GM23338 (cell line): Measurements from ENCODE around the gene ARHGEF38. TPM values are rescaled to one million over a fixed set of nuclear protein-coding genes. Genes with fewer than 3 reads are reported as not detected.

Source experiments
- ATAC-seq: fragments of 200-7000 bp; cut with Tn5 transposase; 3 replicates; pipeline ENCODE4 v1.9.1; 2020
- DNase-seq: peaks from one replicate; pipeline ENCODE4 v3.0.0-alpha.2; 2015; ENCODE audit warnings: low spot score
- H2AFZ ChIP-seq: fragments of 200-600 bp; sonication (generic); 2 replicates; pipeline ENCODE4 v1.8.0; 2016; ENCODE audit warnings: antibody characterized with exemption, mild to moderate bottlenecking, moderate library complexity
- H3F3A ChIP-seq: fragments of 200-600 bp; sonication (generic); replicated peaks from 2 replicates; pipeline ENCODE4 v1.8.0; 2017; ENCODE audit warnings: antibody characterized with exemption, mixed run types, low read depth
- H3K27ac ChIP-seq: fragments of 200-600 bp; sonication (generic); 2 replicates; pipeline ENCODE4 v1.6.1; 2016; ENCODE audit warnings: low read depth
- H3K27me3 ChIP-seq: fragments of 200-600 bp; sonication (generic); 2 replicates; pipeline ENCODE4 v1.8.0; 2016; ENCODE audit warnings: mild to moderate bottlenecking, mixed run types, moderate library complexity; ENCODE audit not compliant: insufficient read depth
- H3K36me3 ChIP-seq: fragments of 200-600 bp; sonication (generic); 2 replicates; pipeline ENCODE4 v1.8.0; 2016; ENCODE audit warnings: mild to moderate bottlenecking; ENCODE audit not compliant: insufficient read depth
- H3K4me1 ChIP-seq: fragments of 200-600 bp; sonication (generic); 2 replicates; pipeline ENCODE4 v1.8.0; 2016; ENCODE audit warnings: mild to moderate bottlenecking, moderate library complexity; ENCODE audit not compliant: insufficient read depth
- H3K4me2 ChIP-seq: fragments of 200-600 bp; sonication (generic); 2 replicates; pipeline ENCODE4 v1.7.1; 2017; ENCODE audit warnings: mixed run types
- H3K4me3 ChIP-seq: fragments of 200-600 bp; sonication (generic); 2 replicates; pipeline ENCODE4 v1.6.1; 2016; ENCODE audit warnings: mixed run types
- H3K79me2 ChIP-seq: fragments of 200-600 bp; sonication (generic); replicated peaks from 2 replicates; pipeline ENCODE4 v1.8.0; 2017; ENCODE audit warnings: mild to moderate bottlenecking; ENCODE audit not compliant: insufficient read depth
- H3K9me2 ChIP-seq: fragments of 200-600 bp; sonication (generic); 2 replicates; pipeline ENCODE4 v1.8.0; 2017; ENCODE audit not compliant: insufficient read depth
- H4K20me1 ChIP-seq: fragments of 200-600 bp; sonication (generic); replicated peaks from 2 replicates; pipeline ENCODE4 v1.8.0; 2017; ENCODE audit warnings: mild to moderate bottlenecking; ENCODE audit not compliant: insufficient read depth
- H3K27ac Mint-ChIP-seq: 2 replicates; pipeline ENCODE4 v1.8.0; 2020; ENCODE audit warnings: inconsistent platforms, mild to moderate bottlenecking, moderate library complexity, mixed read lengths
- H3K27me3 Mint-ChIP-seq: 3 replicates; pipeline ENCODE4 v1.8.0; 2022; ENCODE audit warnings: low read depth, mild to moderate bottlenecking, moderate library complexity, mixed read lengths, inconsistent platforms; ENCODE audit not compliant: insufficient read depth, poor library complexity
- H3K36me3 Mint-ChIP-seq: 3 replicates; pipeline ENCODE4 v1.8.0; 2021; ENCODE audit warnings: low read depth, mild to moderate bottlenecking, inconsistent platforms, moderate library complexity, mixed read lengths
- H3K4me1 Mint-ChIP-seq: 3 replicates; pipeline ENCODE4 v1.8.0; 2020; ENCODE audit warnings: mild to moderate bottlenecking, inconsistent platforms, mixed read lengths
- H3K4me3 Mint-ChIP-seq: 3 replicates; pipeline ENCODE4 v1.8.0; 2021; ENCODE audit warnings: moderate library complexity, mild to moderate bottlenecking, inconsistent platforms, mixed read lengths
- H3K9me3 Mint-ChIP-seq: 3 replicates; pipeline ENCODE4 v1.8.0; 2020; ENCODE audit warnings: moderate library complexity, mild to moderate bottlenecking, inconsistent platforms, mixed read lengths
- CREB1 ChIP-seq: fragments of 250-450 bp; sonication (Bioruptor Pico); IDR thresholded peaks from 2 replicates; pipeline ENCODE4 v1.5.0; 2020; ENCODE audit warnings: low read depth, mild to moderate bottlenecking, moderate library complexity
- EZH2 ChIP-seq: fragments of 200-600 bp; sonication (generic); IDR thresholded peaks from one replicate; pipeline ENCODE4 v1.8.0; 2017; ENCODE audit warnings: antibody characterized with exemption, mild to moderate bottlenecking, low read depth; ENCODE audit not compliant: unreplicated experiment
- EZH2phosphoT487 ChIP-seq: fragments of 200-600 bp; sonication (generic); IDR thresholded peaks from one replicate; pipeline ENCODE4 v1.8.1; 2018; ENCODE audit warnings: antibody characterized with exemption; ENCODE audit not compliant: unreplicated experiment
- JUNB ChIP-seq: IDR thresholded peaks from one replicate; pipeline ENCODE4 v1.6.1; 2016; ENCODE audit warnings: antibody characterized with exemption; ENCODE audit not compliant: unreplicated experiment
- NANOG ChIP-seq: IDR thresholded peaks from 2 replicates; pipeline ENCODE4 v1.6.1; 2016; ENCODE audit warnings: antibody characterized with exemption, borderline replicate concordance
- ZNF114 ChIP-seq: fragments of 250-450 bp; sonication (Bioruptor Pico); IDR thresholded peaks from 2 replicates; pipeline ENCODE4 v1.5.0; 2020; ENCODE audit warnings: mild to moderate bottlenecking, moderate library complexity
- ZNF331 ChIP-seq: fragments of 250-450 bp; sonication (Bioruptor Pico); IDR thresholded peaks from 2 replicates; pipeline ENCODE4 v1.5.0; 2020; ENCODE audit warnings: low read depth, mild to moderate bottlenecking, moderate library complexity
- polyA plus RNA-seq: library from polyadenylated mRNA; unstranded; fragments of >200 nt; fragmentation: Nextera tagmentation; extraction: Ambion mirVana; gene quantifications from 2 replicates; pipeline ENCODE4 v1.2.1, GENCODE V29; 2016
- total RNA-seq: library from RNA; depleted of rRNA; stranded (reverse); fragments of >200 nt; shearing (Covaris generic); gene quantifications from 2 replicates; pipeline ENCODE4 v1.2.3, GENCODE V29; 2014
- TF ChIP-seq, protein P1 (sequence below): fragments of 250-450 bp; sonication (Bioruptor Pico); IDR thresholded peaks from 2 replicates; pipeline ENCODE4 v1.5.0; 2020; ENCODE audit warnings: mild to moderate bottlenecking, moderate library complexity

The ARHGEF38 gene
- total and polyA plus RNA-seq, 2 experiments from 2014 or later: 0.58 TPM; not detected in 1

GRCh38 chr4:105632599-105632998, 80.2 kb downstream of the ARHGEF38 start (continued):
- TF ChIP-seq, protein P1, sequence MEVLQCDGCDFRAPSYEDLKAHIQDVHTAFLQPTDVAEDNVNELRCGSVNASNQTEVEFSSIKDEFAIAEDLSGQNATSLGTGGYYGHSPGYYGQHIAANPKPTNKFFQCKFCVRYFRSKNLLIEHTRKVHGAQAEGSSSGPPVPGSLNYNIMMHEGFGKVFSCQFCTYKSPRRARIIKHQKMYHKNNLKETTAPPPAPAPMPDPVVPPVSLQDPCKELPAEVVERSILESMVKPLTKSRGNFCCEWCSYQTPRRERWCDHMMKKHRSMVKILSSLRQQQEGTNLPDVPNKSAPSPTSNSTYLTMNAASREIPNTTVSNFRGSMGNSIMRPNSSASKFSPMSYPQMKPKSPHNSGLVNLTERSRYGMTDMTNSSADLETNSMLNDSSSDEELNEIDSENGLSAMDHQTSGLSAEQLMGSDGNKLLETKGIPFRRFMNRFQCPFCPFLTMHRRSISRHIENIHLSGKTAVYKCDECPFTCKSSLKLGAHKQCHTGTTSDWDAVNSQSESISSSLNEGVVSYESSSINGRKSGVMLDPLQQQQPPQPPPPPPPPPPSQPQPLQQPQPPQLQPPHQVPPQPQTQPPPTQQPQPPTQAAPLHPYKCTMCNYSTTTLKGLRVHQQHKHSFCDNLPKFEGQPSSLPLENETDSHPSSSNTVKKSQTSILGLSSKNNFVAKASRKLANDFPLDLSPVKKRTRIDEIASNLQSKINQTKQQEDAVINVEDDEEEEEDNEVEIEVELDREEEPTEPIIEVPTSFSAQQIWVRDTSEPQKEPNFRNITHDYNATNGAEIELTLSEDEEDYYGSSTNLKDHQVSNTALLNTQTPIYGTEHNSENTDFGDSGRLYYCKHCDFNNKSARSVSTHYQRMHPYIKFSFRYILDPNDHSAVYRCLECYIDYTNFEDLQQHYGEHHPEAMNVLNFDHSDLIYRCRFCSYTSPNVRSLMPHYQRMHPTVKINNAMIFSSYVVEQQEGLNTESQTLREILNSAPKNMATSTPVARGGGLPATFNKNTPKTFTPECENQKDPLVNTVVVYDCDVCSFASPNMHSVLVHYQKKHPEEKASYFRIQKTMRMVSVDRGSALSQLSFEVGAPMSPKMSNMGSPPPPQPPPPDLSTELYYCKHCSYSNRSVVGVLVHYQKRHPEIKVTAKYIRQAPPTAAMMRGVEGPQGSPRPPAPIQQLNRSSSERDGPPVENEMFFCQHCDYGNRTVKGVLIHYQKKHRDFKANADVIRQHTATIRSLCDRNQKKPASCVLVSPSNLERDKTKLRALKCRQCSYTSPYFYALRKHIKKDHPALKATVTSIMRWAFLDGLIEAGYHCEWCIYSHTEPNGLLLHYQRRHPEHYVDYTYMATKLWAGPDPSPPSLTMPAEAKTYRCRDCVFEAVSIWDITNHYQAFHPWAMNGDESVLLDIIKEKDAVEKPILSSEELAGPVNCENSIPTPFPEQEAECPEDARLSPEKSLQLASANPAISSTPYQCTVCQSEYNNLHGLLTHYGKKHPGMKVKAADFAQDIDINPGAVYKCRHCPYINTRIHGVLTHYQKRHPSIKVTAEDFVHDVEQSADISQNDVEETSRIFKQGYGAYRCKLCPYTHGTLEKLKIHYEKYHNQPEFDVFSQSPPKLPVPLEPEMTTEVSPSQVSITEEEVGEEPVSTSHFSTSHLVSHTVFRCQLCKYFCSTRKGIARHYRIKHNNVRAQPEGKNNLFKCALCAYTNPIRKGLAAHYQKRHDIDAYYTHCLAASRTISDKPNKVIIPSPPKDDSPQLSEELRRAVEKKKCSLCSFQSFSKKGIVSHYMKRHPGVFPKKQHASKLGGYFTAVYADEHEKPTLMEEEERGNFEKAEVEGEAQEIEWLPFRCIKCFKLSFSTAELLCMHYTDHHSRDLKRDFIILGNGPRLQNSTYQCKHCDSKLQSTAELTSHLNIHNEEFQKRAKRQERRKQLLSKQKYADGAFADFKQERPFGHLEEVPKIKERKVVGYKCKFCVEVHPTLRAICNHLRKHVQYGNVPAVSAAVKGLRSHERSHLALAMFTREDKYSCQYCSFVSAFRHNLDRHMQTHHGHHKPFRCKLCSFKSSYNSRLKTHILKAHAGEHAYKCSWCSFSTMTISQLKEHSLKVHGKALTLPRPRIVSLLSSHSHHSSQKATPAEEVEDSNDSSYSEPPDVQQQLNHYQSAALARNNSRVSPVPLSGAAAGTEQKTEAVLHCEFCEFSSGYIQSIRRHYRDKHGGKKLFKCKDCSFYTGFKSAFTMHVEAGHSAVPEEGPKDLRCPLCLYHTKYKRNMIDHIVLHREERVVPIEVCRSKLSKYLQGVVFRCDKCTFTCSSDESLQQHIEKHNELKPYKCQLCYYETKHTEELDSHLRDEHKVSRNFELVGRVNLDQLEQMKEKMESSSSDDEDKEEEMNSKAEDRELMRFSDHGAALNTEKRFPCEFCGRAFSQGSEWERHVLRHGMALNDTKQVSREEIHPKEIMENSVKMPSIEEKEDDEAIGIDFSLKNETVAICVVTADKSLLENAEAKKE (CRISPR knock-in tag): no peak
- TF ChIP-seq ZNF331 (CRISPR knock-in tag): no peak

DNA sequence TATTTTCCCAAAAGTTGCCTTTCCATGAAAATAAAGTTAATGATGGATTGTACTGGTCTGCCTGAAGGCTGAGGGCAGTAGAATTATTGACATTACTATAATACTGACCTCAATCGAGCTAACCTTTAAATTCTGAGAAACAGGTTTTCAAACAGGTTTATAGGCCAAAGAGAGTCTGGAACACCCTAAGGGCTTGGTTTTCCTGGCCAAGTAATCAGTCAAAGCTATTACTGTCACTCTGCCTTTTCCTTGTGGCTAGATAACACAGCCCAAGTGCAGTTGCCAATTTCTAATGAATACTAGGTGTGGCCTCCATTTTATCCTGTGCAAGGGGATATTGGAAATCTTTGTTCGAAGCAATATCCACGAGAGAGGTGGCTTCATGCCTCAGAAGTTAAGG, 80.8 kb downstream of the ARHGEF38 start:
- no peaks in the 10 kb centered on the region for H3K36me3 Mint-ChIP-seq
- H3K4me1 Mint-ChIP-seq: peaks cover 19% of the 10 kb centered on the region
- Histone ChIP-seq H4K20me1 (no peaks in the 10 kb centered on the region), H3K27ac (no peak overlapping the region), H3K27me3 (no peaks in the 10 kb centered on the region), H3K4me2 (no peak overlapping the region), H3K4me3 (no peak overlapping the region), H3K36me3 (no peaks in the 10 kb centered on the region), H3K9me2 (no peaks in the 10 kb centered on the region), H2AFZ (no peak overlapping the region), H3K4me1 (no peaks in the 10 kb centered on the region; the same call in 1 of the 2 replicates), H3F3A (no peaks in the 10 kb centered on the region), H3K79me2 (no peaks in the 10 kb centered on the region)
- no peak for DNase-seq
- no peak overlapping the region for H3K4me3 Mint-ChIP-seq
- peaks cover 2% of the 10 kb centered on the region for H3K27me3 Mint-ChIP-seq
- H3K27ac Mint-ChIP-seq: no peak overlapping the region
- no peaks in the 10 kb centered on the region for H3K9me3 Mint-ChIP-seq
- ATAC-seq: no peak
- no peak for TF ChIP-seq EZH2
- TF ChIP-seq JUNB: no peak
- TF ChIP-seq NANOG: no peak
- TF ChIP-seq, protein P1 (CRISPR knock-in tag): no peak
- TF ChIP-seq EZH2phosphoT487: no peak
- TF ChIP-seq CREB1 (CRISPR knock-in tag): no peak
- TF ChIP-seq ZNF331 (CRISPR knock-in tag): no peak
- no peak for TF ChIP-seq ZNF114
